Hepatocyte (in vitro differentiated cells): ENCODE data around the gene HNF4A.

ENCODE experiments used
- CTCF ChIP-seq: fragments of 200-600 bp; sonication (generic); IDR thresholded peaks from 2 replicates; pipeline ENCODE4 v1.5.1; 2016; ENCODE audit warnings: antibody characterized with exemption, mild to moderate bottlenecking; ENCODE audit not compliant: poor library complexity
- EZH2phosphoT487 ChIP-seq: fragments of 200-600 bp; sonication (generic); IDR thresholded peaks from one replicate; pipeline ENCODE4 v1.6.1; 2018; ENCODE audit warnings: antibody characterized with exemption, mild to moderate bottlenecking, low read depth, moderate library complexity; ENCODE audit not compliant: unreplicated experiment, severe bottlenecking

- TF ChIP-seq CTCF (no peak), EZH2phosphoT487 (no peak)
Observed at GRCh38 chr20:44345147-44345546, 10.4 kb upstream of the HNF4A start.
